Umbilical cord (tissue), 2 donors: ENCODE measurements around the gene ST3GAL2. TPM values are rescaled to one million over a fixed set of nuclear protein-coding genes. Genes with fewer than 3 reads are reported as not detected.
A peak's percentile ranks its signal among the peaks of the same experiment; 100 is the strongest.
"Not testable (repeated sequence)": the region's sequence is repeated elsewhere in the genome, so short reads cannot be mapped to it uniquely, and the experiment has no call there.

Experiments used
- DNase-seq: peaks from one replicate; pipeline ENCODE4 v3.0.0-alpha.2; 2015; ENCODE audit warnings: low spot score
- total RNA-seq: library from RNA; depleted of rRNA; stranded (reverse); fragments of >200 nt; gene quantifications from one replicate; pipeline ENCODE4 v1.2.3, GENCODE V29; 2014; ENCODE audit warnings: low replicate concordance; ENCODE audit not compliant: insufficient read depth

Gene ST3GAL2
- total RNA-seq, 1 donor from 2014 or later, result 21.7 TPM

DNA sequence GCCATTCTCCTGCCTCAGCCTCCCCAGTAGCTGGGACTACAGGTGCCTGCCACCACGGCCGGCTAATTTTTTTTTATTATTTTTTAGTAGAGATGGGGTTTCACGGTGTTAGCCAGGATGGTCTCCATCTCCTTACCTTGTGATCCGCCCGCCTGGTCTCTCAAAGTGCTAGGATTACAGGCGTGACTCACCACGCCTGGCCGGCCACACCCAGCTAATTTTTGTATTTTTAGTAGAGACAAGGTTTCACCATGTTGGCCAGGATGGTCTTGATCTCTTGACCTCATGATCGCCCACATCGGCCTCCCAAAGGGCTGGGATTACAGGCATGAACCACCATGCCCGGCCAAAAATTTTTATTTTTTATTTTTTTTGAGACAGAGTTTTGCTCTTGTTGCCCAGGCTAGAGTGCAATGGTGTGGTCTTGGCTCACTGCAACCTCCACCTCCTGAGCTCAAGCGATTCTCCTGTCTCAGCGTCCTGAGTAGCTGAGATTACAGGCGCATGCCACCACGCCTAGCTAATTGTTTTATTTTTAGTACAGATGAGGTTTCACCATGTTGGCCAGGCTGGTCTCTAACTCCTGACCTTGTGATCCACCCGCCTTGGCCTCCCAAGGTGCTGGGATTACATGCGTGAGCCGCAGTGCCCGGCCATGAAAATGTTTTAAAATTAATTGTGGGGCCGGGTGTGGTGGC lies 52.5 kb downstream of the ST3GAL2 start:
- DNase-seq, result not testable (repeated sequence)

DNA sequence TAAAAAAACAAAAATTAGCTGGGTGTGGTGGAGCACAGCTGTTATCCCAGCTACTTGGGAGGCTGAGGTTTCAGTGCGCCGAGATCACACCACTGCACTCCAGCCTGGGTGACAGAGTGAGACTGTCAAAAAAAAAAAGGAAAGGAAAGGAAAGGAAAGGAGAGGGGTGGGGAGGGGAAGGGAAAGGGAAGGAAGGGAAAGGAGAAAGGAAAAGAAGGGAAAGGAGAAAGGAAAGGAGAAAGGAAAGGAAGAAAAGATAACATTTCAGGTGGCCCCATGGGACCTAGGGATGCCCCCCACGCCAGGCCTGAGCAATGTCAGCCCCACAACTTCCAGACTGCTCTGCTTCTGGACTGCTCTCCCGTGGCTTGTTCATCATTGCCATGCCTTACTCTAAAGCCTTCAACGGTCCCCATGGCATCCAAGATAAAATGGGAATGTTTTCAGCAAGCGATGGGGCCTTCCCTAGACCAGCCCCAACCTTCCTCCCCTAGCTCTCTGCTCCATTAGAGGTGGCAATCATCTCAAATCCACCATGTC lies 55.4 kb downstream of the ST3GAL2 start:
- no peak for DNase-seq

DNA sequence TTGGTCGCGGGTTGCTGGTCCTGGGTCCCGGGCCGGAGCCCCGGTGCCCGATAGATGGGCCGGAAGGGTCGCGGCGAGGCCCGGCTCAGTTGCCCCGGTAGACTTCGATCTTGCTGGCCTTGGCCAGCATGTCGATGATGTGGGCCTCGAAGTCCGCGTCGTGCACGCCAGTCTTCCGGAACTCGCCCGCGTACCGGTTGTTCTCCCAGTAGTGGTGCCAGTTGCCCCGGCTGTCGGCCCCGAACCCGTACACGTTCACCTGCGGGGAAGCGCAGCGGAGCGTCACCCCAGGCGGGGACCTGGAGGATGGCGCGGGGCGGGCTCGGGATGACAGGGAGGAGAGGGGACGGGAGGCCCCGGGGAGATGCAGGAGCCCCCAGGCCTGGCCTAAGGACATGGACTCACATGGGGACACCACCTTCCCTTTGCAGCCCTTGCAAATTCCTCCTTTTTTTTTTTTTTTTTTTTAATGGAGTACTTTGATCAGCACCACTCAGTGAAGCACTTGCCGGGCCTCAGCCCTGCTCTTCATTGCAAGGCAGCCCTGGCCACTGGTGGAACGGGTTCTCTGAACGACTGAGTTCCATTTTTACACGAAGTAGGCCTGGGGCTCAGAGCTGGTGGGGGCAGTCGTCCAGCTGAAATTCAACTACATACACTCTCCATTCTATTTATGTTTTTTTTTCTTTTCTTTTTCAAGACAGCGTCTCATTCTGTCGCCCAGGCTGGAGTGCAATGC lies 57.1 kb downstream of the ST3GAL2 start:
- DNase-seq, result no peak

DNA sequence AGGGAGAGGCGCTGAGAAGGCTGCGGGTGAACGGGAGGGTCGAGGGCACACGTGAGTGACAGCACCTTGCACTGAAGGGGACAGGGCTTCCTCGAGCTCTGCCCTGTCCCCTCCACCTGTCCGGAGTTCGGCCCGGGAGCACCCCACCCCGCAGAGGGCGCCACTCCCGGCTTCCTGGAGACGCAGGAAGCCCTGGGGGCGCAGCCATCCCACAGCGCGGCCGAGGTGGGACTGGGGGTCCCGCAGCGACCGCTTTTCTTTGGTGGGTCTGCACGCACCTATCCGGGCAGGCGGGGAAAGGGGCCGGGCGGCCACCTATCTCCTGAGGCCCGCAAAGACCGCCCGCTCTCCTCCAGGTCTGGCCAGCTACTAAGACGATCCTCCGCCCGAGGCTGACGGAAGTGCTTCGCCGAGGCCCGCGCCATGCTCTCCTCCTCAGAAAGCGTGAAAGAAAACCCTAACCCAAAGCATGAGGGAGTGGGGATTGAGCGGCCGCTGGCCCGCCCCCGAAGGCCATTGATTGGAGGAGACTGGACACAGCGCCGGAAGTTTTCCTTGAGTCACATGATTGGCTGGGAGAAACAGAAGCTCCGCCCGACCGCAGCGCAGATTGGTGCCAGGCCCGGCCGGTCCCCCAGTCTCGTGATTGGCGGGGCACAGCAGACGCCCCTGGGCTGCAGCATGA lies 57.8 kb downstream of the ST3GAL2 start:
- DNase-seq, result peak; percentile 99

DNA sequence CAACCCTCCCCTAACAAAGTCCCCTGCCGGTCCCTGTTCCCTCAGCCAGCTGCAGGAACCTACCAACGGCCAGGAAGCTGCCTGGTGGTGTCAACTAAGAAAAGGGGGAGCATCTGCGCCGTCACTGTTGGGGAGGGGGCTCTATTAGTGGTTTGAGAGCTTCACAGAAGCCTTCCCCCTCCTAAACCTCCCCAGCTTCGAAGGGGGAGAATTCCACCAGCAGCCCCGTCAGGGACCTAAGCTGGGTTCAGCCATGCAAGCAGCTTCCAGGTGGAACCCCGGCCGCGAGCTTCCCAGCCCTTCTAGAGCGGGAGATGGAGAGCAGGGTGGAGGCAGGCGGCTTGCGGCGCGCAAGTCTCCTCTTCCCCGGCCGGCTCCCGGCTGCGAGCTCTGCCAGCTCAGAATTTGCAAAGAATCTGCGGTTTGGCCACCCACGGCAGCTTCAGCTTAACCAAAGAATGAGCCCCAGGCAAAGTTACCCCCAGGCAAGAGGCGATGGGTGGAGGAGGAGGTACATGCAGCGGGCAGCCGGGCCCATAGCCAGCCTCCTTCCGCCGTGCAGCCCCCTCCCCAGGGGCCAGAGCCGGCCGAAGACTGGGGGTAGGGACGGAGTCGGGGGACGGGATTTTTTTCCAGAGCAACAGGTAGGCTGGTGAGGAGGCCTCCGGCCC lies 58.5 kb downstream of the ST3GAL2 start:
- peak; percentile 73 for DNase-seq

DNA sequence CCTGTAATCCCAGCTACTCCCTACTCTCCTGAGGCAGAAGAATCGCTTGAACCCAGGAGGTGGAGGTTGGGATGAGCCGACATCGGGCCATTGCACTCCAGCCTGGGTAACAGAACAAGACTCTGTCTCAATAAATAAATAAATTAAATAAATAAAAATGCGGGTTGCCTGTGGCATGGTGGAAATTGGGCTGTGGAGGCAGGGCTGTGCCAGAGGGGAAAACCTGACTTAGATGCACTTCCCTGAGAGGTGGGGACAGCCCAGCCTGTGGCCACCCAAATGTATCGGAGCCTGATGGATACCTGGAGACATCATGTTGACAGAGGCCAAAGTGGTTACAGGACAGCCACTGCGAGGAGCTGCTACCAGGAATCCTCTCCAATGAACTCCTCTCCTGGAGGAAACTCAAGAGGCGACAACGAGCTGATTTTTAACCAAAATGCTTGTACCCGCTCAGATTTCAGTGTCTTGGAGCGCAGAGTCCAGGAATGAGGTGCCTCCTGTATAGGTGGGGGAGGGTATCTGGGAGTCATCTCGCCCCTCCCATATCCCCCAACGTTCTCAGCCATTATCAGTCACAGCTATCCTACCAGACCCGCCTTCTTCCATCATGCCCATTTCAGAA lies 59.9 kb downstream of the ST3GAL2 start:
- no peak for DNase-seq

DNA sequence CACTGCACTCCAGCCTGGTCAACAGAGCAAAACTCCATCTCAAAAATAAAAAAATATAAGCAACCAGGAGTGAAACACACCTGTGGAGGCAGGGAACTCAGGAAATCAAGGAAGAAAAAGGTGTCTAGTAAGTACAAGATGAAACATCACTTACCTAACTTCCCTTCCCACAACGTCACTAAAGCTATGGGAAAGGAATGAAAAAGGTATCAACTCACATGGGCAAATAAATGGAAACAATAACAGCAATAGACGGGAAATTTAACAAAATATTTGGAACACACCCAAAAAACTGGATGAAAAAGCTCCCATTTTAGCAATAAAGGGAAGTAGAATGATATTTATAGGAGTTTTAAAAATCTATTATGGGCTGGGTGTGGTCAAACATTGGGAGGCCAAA lies 61.1 kb downstream of the ST3GAL2 start:
- no peak for DNase-seq

DNA sequence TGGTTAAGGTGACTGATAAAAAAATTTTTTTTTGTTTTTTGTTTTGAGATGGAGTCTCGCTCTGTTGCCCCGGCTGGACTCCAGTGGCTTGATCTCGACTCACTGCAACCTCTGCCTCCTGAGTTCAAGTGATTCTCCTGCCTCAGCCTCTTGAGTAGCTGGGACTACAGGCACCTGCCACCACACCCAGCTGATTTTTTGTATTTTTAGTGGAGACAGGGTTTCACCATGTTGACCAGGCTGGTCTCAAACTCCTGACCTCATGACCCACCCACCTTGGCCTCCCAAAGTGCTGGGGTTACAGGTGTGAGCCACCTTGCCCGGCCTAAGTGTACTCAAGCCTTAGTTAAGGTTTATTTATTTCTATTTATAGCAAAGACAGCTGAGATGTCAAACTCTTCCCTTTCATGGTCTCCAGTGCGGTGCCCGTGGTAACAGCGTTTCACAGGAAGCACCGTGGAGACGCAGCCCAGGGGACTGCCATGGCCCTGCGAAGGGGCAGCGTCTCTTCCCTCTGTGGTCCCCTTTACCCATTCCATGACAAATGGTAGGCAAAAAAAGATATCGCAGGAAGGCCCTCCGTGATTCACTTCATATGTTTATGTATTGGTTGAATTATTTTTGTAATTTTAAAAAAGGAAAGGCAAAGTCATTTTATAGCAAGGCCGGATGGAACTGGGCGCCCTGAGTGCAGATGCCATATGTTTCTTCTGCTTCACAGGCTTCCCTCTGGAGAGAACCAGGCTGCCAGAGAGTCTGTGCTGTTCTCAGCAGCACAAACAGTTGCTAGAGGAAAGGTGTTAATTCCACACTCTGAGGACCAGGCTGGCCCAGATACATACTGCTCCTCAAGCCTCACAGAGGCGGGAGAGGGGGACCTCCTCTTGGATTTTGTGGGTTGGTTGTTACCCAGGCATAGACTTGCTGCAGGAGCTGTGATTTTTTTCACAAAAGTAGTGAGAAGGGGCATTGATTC lies 63.0 kb downstream of the ST3GAL2 start:
- no peak for DNase-seq

DNA sequence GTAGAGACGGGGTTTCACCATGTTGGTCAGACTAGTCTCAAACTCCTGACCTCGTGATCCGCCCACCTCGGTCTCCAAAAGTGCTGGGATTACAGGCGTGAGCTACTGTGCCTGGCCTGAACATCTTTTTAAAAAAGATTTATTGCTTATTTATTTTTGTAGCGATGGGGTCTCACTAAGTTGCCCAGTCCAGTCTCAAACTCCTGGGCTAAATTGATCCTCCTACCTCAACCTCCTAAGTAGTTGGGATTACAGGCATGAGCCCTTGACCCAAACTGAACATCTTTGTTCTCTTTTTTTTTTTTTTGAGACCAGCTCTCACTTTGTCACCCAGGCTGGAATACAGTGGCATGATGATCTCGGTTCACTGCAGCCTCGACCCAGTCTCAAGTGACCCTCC lies 64.7 kb downstream of the ST3GAL2 start:
- DNase-seq, result no peak

DNA sequence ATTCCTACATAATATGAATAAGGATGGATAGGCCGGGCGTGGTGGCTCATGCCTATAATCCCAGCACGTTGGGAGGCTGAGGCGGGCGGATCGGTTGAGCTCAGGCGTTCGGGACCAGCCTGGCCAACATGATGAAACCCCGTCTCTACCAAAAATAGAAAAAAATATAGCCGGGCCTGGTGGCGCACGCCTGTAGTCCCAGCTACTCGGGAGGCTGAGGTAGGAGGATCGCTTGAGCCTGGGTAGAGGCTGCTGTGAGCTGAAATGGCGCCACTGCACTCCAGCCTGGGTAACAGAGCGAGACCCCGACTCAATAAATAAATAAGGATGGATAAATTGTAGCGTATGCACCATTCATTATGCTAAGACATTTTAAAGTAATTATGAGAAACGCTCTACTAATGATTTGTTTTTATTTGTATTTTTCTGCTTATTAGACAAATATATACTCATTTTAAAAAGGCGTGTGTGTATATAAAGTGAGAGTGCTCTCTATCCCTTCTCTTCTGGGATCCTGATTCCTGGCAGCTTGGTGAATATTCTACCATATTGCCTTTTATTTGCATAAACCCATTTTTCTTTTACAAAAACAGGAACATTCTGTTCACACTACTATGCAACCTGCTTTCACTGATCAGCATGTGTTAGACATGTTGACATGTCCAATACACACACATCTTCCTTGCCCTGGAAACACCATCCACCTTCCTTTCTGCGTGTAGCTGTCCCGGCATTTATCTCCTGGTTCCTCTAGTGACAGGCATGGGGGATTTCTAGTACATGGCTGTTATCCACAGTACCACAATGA lies 65.8 kb downstream of the ST3GAL2 start:
- no peak for DNase-seq

DNA sequence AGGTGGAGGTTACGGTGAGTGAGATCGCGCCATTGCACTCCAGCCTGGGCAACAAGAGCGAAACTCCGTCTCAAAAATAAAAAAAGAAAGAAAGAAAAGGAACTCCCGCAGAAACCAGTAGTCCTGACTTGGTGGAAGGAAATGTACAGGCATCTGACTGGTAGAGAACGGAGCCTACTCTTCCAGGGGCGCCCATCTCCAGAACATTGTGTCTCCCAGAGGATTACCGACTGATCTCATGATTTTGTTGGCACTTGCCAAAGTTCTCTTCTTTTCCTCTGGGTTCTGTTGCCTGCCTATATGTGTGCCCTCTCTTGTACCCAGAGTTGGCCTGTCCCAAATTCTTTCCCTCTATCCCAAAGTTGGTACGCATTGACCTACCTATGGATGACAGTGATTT lies 68.0 kb downstream of the ST3GAL2 start:
- DNase-seq, result no peak

DNA sequence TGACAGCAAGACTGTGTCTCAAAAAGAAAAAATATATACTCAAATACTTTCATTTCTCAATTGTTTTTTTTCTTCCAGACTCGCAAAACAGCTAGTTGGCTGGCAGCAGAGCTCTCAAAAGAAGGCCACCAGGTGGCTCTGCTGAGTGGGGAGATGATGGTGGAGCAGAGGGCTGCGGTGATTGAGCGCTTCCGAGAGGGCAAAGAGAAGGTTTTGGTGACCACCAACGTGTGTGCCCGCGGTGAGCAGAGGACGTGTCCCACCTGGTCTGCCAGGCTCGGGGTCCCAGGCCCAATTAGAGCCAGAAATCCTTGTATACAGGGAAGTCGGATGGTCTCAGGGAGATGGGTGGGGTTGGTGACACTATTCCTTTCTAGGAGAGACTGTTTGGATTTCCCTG lies 68.8 kb downstream of the ST3GAL2 start:
- DNase-seq, result peak; percentile 19

DNA sequence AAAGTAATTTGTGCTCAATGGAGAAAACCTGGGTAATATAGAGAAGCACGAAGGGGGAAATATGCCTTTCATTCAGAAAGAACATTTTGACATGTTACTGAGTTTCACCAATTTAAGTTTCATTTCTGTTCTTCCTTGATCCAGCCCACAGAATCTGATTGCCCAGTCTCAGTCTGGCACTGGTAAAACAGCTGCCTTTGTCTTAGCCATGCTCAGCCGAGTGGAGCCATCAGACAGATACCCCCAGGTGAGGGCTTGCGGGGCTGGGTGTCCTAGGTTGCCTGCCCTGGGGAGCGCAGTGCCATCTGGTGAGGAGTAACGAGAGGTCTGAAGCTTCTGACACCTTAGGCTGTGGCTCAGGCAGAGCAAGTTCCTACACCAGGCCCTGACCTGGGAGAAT lies 74.5 kb downstream of the ST3GAL2 start:
- no peak for DNase-seq

DNA sequence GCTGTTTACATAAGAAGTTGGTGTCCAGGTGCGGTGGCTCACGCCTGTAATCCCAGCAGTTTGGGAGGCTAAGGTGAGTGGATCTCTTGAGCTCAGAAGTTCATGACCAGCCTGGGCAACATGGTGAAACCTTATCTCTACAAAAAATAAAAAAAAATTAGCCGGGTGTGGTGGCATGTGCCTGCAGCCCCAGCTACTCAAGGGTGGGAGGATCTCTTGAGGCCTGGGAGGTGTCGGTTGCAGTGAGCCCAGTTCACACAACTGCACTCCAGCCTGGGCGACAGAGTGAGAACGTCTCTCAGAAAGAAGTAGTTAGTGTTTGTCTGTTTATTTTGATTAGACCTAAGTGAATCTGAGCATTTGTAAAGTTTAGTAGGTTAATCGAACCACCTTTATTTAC lies 79.3 kb downstream of the ST3GAL2 start:
- DNase-seq, result no peak

DNA sequence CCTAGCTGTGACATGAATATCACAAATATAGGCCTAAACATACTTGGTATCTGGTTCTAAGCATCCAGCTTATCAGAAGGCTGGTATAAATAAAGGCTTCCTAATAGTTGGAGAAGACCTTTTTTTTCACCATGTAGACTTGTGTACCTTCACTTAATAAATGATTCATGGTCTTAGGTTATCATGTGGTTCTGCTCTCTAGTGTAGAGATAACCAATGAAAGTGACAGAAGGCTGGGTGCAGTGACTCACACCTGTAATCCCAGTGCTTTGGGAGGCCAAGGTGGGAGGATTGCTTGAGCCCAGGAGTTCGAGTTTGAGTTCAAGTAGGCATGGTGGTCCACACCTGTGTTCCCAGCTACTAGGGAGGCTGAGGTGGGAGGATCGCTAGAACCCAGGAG lies 89.1 kb downstream of the ST3GAL2 start:
- DNase-seq, result no peak

DNA sequence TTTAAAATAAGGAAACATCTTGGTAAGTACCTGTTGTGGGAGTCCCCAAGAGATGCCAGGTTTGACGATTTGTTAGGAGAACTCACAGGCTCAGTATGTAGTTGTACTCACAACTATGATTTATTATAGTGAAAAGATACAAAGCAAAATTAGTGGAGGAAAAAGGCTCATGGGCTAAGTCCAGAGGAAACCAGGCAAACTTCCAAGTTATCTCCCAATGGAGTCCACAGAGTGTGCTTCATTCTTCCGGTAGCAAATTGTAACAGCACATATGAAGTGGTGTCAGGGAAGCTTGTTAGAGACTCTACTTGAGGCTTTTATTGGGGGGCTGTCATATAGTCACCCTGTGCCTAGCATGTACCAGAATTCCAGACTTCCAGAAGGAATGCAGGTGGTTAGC lies 89.9 kb downstream of the ST3GAL2 start:
- no peak for DNase-seq

DNA sequence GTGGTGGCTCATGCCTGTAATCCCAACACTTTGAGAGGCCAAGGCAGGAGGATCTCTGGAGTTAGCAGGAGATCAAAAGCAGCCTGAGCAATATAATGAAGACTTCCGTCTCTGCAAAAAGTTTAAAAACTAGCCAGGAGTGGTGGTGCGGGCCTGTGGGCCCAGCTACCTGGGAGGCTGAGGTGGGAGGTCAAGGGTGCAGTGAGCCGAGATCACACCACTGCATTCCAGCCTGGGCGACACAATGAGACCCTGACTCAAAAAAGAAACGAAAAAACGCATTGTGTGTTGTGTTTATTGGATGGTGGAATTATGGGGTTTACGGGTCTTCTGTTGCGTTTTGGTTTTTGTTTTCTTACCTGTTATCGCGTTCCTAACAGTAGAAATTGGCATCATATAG lies 93.1 kb downstream of the ST3GAL2 start:
- no peak for DNase-seq

DNA sequence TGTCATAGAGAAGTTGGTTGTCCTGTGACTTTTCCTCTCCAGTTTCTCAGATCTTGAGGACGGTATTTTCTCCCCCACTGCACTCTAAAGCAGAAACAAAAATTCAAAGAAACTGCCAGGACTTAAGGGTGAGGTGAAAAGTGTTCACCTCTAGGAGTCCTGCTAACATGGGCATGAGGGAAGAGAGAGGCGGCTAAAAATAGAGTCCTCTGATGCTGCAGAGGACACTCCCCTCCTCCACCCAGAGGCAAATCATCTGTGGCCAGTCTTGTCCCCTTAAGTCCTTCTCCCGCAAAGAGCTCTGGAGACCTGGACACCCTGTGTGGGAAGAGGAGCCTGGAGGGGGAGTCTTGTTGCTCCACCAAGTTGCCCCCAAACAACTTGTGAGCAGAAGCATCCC lies 96.9 kb downstream of the ST3GAL2 start:
- no peak for DNase-seq

DNA sequence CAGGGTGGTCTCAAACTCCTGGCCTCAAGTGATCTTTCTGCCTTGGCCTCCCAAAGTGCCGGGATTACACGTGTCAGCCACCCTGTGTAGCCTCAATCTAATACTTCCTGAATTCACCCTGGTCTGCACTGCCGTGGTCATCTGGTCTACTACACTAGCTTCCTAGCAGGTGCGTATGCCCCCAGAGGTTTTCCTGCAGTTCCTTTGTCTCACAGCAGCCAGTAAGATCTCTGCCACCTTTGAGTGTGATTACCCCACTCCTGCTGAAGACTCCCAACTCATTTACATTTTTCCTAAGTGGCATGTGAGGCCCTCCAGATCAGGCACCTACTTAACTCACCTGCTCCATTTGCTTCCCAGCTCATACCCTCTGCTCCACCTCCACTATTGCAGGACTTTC lies 97.3 kb downstream of the ST3GAL2 start:
- DNase-seq, result no peak
